ENCODE results near the gene HS6ST1. TPM values are rescaled to one million over a fixed set of nuclear protein-coding genes. Genes with fewer than 3 reads are reported as not detected.

Gene HS6ST1
- total and polyA plus RNA-seq, 2 of the 4 experiments (the other 2 are of a cell fraction): 29.9 to 36.9 TPM

DNA sequence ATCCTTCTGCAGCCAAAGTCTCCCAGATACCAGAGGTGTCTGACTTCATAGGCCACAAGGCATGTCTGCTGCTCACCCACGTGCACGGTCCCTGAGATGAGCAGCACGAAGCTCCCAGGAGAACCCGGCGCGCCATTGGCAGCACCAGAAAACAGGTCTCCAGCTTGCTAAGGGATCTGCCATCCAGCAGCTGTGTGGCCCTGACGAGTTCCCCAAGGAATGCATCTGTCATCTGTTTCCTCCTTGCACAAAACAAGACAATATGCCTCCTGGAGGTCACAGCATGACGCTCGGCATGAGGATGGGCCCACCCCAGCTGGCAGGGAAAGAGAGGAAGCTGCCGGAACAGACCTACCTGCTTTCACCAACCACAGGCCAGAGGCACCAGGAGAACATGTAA, 29.2 kb downstream of the HS6ST1 start:
- ChIA-PET CTCF (no interaction called here), POLR2A (ENCODE audit: unreplicated experiment) (no interaction called here)
- ATAC-seq (ENCODE audit: low read depth) (no peak), DNase-seq (no peak)
- Histone ChIP-seq H4K8ac (ENCODE audit: low read depth in 2 of 2, low read length in 2 of 2) (no peak overlapping the region), H3K9me1 (ENCODE audit: insufficient read depth, low read length) (peaks cover 22% of the 10 kb centered on the region), H2BK5ac (ENCODE audit: low read depth, low read length, poor library complexity, severe bottlenecking) (no peak overlapping the region), H3K23ac (ENCODE audit: low read depth, low read length) (no peak overlapping the region), H4K20me1 (ENCODE audit: insufficient read depth, low read length) (peaks cover 100% of the 10 kb centered on the region), H4K5ac (ENCODE audit: low read depth, low read length) (no peak overlapping the region), H3K4me1 (ENCODE audit: control insufficient read depth, insufficient read depth, low read length) (peaks cover 27% of the 10 kb centered on the region), H2AK9ac (replicated peaks; ENCODE audit: low read depth, low read length, poor library complexity) (peak overlapping the region; percentile 11), H3K4me3 (ENCODE audit: insufficient read depth, low read depth, low read length) (no peak overlapping the region), H3K27me3 (ENCODE audit: control insufficient read depth, insufficient read depth, low read length) (no peaks in the 10 kb centered on the region), H3K27ac (ENCODE audit: insufficient read depth, low read length) (no peak overlapping the region), H4K91ac (ENCODE audit: insufficient read depth, low read depth, low read length) (no peak overlapping the region), H3K18ac (ENCODE audit: low read depth, low read length) (no peak overlapping the region), H3K9ac (ENCODE audit: low read depth, low read length) (no peak overlapping the region), H2BK15ac (ENCODE audit: low read depth, low read length) (no peak overlapping the region), H2BK120ac (ENCODE audit: low read depth, low read length) (no peak overlapping the region), H3K14ac (replicated peaks; ENCODE audit: low read depth, low read length) (no peak overlapping the region), H2BK20ac (ENCODE audit: low read depth, low read length) (no peak overlapping the region), H3K9me3 (ENCODE audit: control insufficient read depth, insufficient read depth, low read length) (no peaks in the 10 kb centered on the region), H3K56ac (ENCODE audit: extremely low read depth, insufficient read depth, low read length) (no peak overlapping the region), H2AFZ (replicated peaks; ENCODE audit: low read length, poor library complexity) (no peak overlapping the region), H3K4ac (ENCODE audit: low read depth, low read length) (no peak overlapping the region), H3K79me1 (ENCODE audit: low read depth in 1 of 2, low read length in 2 of 2) (peaks cover 36 to 97% of the 10 kb centered on the region in 2 experiments), H2AK5ac (ENCODE audit: low read depth, low read length) (no peak overlapping the region), H3K36me3 (ENCODE audit: control insufficient read depth, insufficient read depth, low read length) (peaks cover 51% of the 10 kb centered on the region), H3K4me2 (ENCODE audit: low read depth, low read length) (no peak overlapping the region)
- WGBS, 2 experiments (ENCODE audit: extremely low coverage in 2 of 2, insufficient read length in 1 of 2): 98% methylated on average over 6 of the region's 10 CpGs; no CpG with 5 or more reads in 1 of the 2 experiments
- BruUV-seq (replicated peaks): no TSS peak
- intact Hi-C loops (cut with micrococcal nuclease): no loop called here
- in situ Hi-C loops (cut with MboI; ENCODE audit: low sequenced_read_pairs): no loop called here
- dilution Hi-C loops (cut with HindIII; ENCODE audit: low sequenced_read_pairs, unreplicated experiment): no loop called here
- TF ChIP-seq MAZ (IDR thresholded peaks at IDR 0.05; ENCODE audit: borderline replicate concordance, low read depth, low read length) (no peak), RAD21 (IDR thresholded peaks at IDR 0.05; ENCODE audit: low read length) (no peak), BHLHE40 (IDR thresholded peaks at IDR 0.05; ENCODE audit: low read depth, low read length) (no peak), MAFK (IDR thresholded peaks at IDR 0.05; ENCODE audit: low read depth, low read length) (no peak), RCOR1 (IDR thresholded peaks at IDR 0.05; ENCODE audit: insufficient replicate concordance, low read length) (no peak), CHD1 (IDR thresholded peaks at IDR 0.05; ENCODE audit: low read depth, low read length) (no peak), SMC3 (IDR thresholded peaks at IDR 0.05; ENCODE audit: low read depth, low read length) (no peak), MXI1 (IDR thresholded peaks at IDR 0.05; ENCODE audit: borderline replicate concordance, low read depth, low read length) (no peak), POLR2A (IDR thresholded peaks at IDR 0.05; ENCODE audit: low read depth, low read length) (no peak), CEBPB (IDR thresholded peaks at IDR 0.05; ENCODE audit: low read depth, low read length) (no peak), FOS (IDR thresholded peaks at IDR 0.05; ENCODE audit: low read depth, low read length) (no peak), RFX5 (IDR thresholded peaks at IDR 0.05; ENCODE audit: low read depth, low read length) (no peak), NFE2L2 (IDR thresholded peaks at IDR 0.05; ENCODE audit: low read depth, low read length) (no peak)
- TF ChIP-seq, protein P1, sequence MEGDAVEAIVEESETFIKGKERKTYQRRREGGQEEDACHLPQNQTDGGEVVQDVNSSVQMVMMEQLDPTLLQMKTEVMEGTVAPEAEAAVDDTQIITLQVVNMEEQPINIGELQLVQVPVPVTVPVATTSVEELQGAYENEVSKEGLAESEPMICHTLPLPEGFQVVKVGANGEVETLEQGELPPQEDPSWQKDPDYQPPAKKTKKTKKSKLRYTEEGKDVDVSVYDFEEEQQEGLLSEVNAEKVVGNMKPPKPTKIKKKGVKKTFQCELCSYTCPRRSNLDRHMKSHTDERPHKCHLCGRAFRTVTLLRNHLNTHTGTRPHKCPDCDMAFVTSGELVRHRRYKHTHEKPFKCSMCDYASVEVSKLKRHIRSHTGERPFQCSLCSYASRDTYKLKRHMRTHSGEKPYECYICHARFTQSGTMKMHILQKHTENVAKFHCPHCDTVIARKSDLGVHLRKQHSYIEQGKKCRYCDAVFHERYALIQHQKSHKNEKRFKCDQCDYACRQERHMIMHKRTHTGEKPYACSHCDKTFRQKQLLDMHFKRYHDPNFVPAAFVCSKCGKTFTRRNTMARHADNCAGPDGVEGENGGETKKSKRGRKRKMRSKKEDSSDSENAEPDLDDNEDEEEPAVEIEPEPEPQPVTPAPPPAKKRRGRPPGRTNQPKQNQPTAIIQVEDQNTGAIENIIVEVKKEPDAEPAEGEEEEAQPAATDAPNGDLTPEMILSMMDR (conservative IDR thresholded peaks at IDR 0.05; ENCODE audit: low read depth, low read length): no peak
- TF ChIP-seq, protein P2, sequence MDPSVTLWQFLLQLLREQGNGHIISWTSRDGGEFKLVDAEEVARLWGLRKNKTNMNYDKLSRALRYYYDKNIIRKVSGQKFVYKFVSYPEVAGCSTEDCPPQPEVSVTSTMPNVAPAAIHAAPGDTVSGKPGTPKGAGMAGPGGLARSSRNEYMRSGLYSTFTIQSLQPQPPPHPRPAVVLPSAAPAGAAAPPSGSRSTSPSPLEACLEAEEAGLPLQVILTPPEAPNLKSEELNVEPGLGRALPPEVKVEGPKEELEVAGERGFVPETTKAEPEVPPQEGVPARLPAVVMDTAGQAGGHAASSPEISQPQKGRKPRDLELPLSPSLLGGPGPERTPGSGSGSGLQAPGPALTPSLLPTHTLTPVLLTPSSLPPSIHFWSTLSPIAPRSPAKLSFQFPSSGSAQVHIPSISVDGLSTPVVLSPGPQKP (IDR thresholded peaks at IDR 0.05; ENCODE audit: borderline replicate concordance, low read depth, low read length): no peak
- TF ChIP-seq, protein P3, sequence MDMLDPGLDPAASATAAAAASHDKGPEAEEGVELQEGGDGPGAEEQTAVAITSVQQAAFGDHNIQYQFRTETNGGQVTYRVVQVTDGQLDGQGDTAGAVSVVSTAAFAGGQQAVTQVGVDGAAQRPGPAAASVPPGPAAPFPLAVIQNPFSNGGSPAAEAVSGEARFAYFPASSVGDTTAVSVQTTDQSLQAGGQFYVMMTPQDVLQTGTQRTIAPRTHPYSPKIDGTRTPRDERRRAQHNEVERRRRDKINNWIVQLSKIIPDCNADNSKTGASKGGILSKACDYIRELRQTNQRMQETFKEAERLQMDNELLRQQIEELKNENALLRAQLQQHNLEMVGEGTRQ (IDR thresholded peaks at IDR 0.05; ENCODE audit: low read depth, low read length): no peak

Data from IMR-90 (cell line).